H9 (cell line): ENCODE data around the gene CPNE5. TPM values are rescaled to one million over a fixed set of nuclear protein-coding genes. Genes with fewer than 3 reads are reported as not detected.

ENCODE experiments used
- DNase-seq: peaks from one replicate; pipeline ENCODE4 v3.0.0-alpha.2; 2017
- H2AFZ ChIP-seq: one replicate; pipeline ENCODE4 v1.6.1; 2013; ENCODE audit warnings: mild to moderate bottlenecking, low read length, control low read depth, moderate library complexity
- H2AK5ac ChIP-seq: 2 replicates; pipeline ENCODE4 v1.6.1; 2013; ENCODE audit warnings: low read length, control low read depth, mixed read lengths; ENCODE audit not compliant: insufficient read length
- H2BK120ac ChIP-seq: one replicate; pipeline ENCODE4 v1.6.1; 2013; ENCODE audit warnings: low read depth, mild to moderate bottlenecking, low read length, control low read depth, inconsistent platforms; ENCODE audit not compliant: poor library complexity, severe bottlenecking
- H2BK12ac ChIP-seq: 2 replicates; pipeline ENCODE4 v1.6.1; 2013; ENCODE audit warnings: low read length, control low read depth, mixed read lengths, low read depth; ENCODE audit not compliant: insufficient read length
- H2BK15ac ChIP-seq: 2 replicates; pipeline ENCODE4 v1.6.1; 2013; ENCODE audit warnings: low read depth, low read length, control low read depth
- H2BK20ac ChIP-seq: one replicate; pipeline ENCODE4 v1.6.1; 2013; ENCODE audit warnings: low read depth, mild to moderate bottlenecking, low read length, control low read depth, inconsistent platforms; ENCODE audit not compliant: poor library complexity, severe bottlenecking
- H2BK5ac ChIP-seq: 2 replicates; pipeline ENCODE4 v1.6.1; 2013; ENCODE audit warnings: low read length, control low read depth, mixed read lengths; ENCODE audit not compliant: insufficient read length
- H3K14ac ChIP-seq: 2 replicates; pipeline ENCODE4 v1.6.1; 2013; ENCODE audit warnings: low read length, control low read depth; ENCODE audit not compliant: insufficient read depth
- H3K18ac ChIP-seq: 2 replicates; pipeline ENCODE4 v1.6.1; 2013; ENCODE audit warnings: low read depth, mild to moderate bottlenecking, mixed read lengths, low read length, control low read depth; ENCODE audit not compliant: insufficient read length
- H3K23ac ChIP-seq: 2 replicates; pipeline ENCODE4 v1.6.1; 2013; ENCODE audit warnings: low read length, control low read depth, mixed read lengths, low read depth; ENCODE audit not compliant: insufficient read length
- H3K23me2 ChIP-seq: 2 replicates; pipeline ENCODE4 v1.6.1; 2013; ENCODE audit warnings: low read depth, mild to moderate bottlenecking, mixed read lengths, low read length, control low read depth; ENCODE audit not compliant: insufficient read length, poor library complexity, severe bottlenecking
- H3K27ac ChIP-seq: 2 replicates; pipeline ENCODE4 v1.5.1; 2013; ENCODE audit warnings: low read length, control low read depth, mixed read lengths, low read depth; ENCODE audit not compliant: insufficient read length
- H3K27me3 ChIP-seq: 2 replicates; pipeline ENCODE4 v1.6.1; 2013; ENCODE audit warnings: low read length, control low read depth, inconsistent platforms; ENCODE audit not compliant: insufficient read depth
- H3K4ac ChIP-seq: 2 replicates; pipeline ENCODE4 v1.6.1; 2013; ENCODE audit warnings: low read depth, mild to moderate bottlenecking, control low read depth, inconsistent platforms, low read length, moderate library complexity
- H3K4me1 ChIP-seq: 2 replicates; pipeline ENCODE4 v1.6.1; 2013; ENCODE audit warnings: low read length, control low read depth, inconsistent platforms; ENCODE audit not compliant: insufficient read depth
- H3K4me2 ChIP-seq: 2 replicates; pipeline ENCODE4 v1.6.1; 2013; ENCODE audit warnings: low read length, control low read depth, mixed read lengths; ENCODE audit not compliant: insufficient read length, insufficient read depth
- H3K56ac ChIP-seq: 2 replicates; pipeline ENCODE4 v1.6.1; 2013; ENCODE audit warnings: low read depth, mild to moderate bottlenecking, mixed read lengths, low read length, control low read depth; ENCODE audit not compliant: insufficient read length
- H3K79me1 ChIP-seq: 2 replicates; pipeline ENCODE4 v1.6.1; 2013; ENCODE audit warnings: low read depth, mild to moderate bottlenecking, moderate library complexity, low read length, control low read depth, inconsistent platforms; ENCODE audit not compliant: insufficient read depth, poor library complexity, severe bottlenecking
- H3K79me2 ChIP-seq: 2 replicates; pipeline ENCODE4 v1.6.1; 2013; ENCODE audit warnings: low read length, control low read depth, inconsistent platforms; ENCODE audit not compliant: insufficient read depth
- H3K9ac ChIP-seq: 2 replicates; pipeline ENCODE4 v1.6.1; 2013; ENCODE audit warnings: low read length, control low read depth, mixed read lengths; ENCODE audit not compliant: insufficient read length; ENCODE audit errors: extremely low read depth
- H3K9me3 ChIP-seq: one replicate; pipeline ENCODE4 v1.6.1; 2013; ENCODE audit warnings: low read depth, low read length, inconsistent platforms; ENCODE audit not compliant: control insufficient read depth
- H3T11ph ChIP-seq: one replicate; pipeline ENCODE4 v1.6.1; 2013; ENCODE audit warnings: mild to moderate bottlenecking, low read length, control low read depth, inconsistent platforms
- H4K20me1 ChIP-seq: one replicate; pipeline ENCODE4 v1.6.1; 2013; ENCODE audit not compliant: control insufficient read depth, insufficient read length, insufficient read depth
- H4K5ac ChIP-seq: 2 replicates; pipeline ENCODE4 v1.6.1; 2013; ENCODE audit warnings: low read depth, mild to moderate bottlenecking, mixed read lengths, low read length, control low read depth; ENCODE audit not compliant: insufficient read length
- H4K8ac ChIP-seq: replicated peaks from 2 replicates; pipeline ENCODE4 v1.6.1; 2013; ENCODE audit warnings: low read length, control low read depth, mixed read lengths, low read depth; ENCODE audit not compliant: insufficient read length
- H4K91ac ChIP-seq: 2 replicates; pipeline ENCODE4 v1.6.1; 2013; ENCODE audit warnings: low read depth, mild to moderate bottlenecking, moderate library complexity, mixed read lengths, low read length, control low read depth; ENCODE audit not compliant: insufficient read length
- H3K27ac Mint-ChIP-seq, 3 experiments: 2 replicates in 2 of 3; 3 replicates in 1 of 3; pipeline ENCODE4 v1.8.0; 2020 to 2021; ENCODE audit warnings: mixed read lengths in 3 of 3, mild to moderate bottlenecking in 1 of 3, moderate library complexity in 1 of 3
- H3K27me3 Mint-ChIP-seq: 2 replicates; pipeline ENCODE4 v1.8.0; 2021; ENCODE audit warnings: low read depth, mild to moderate bottlenecking, moderate library complexity, mixed read lengths
- H3K36me3 Mint-ChIP-seq, 3 experiments: 2 replicates in 2 of 3; 3 replicates in 1 of 3; pipeline ENCODE4 v1.8.0; 2020 to 2021; ENCODE audit warnings: low read depth in 3 of 3, mixed read lengths in 3 of 3; ENCODE audit not compliant: insufficient read depth in 1 of 3
- H3K4me1 Mint-ChIP-seq, 2 experiments: 2 replicates each; pipeline ENCODE4 v1.8.0; 2020; ENCODE audit warnings: mixed read lengths in 2 of 2
- H3K4me3 Mint-ChIP-seq, 2 experiments: 2 replicates in 1 of 2; 3 replicates in 1 of 2; pipeline ENCODE4 v1.8.0; 2020 to 2021; ENCODE audit warnings: mild to moderate bottlenecking in 2 of 2, mixed read lengths in 2 of 2, moderate library complexity in 1 of 2
- H3K9me3 Mint-ChIP-seq, 2 experiments: 2 replicates in 1 of 2; 3 replicates in 1 of 2; pipeline ENCODE4 v1.8.0; 2020; ENCODE audit warnings: mild to moderate bottlenecking in 2 of 2, mixed read lengths in 2 of 2, moderate library complexity in 1 of 2
- WGBS: extraction: QIAGEN DNeasy Blood & Tissue Kit; methylation state at CpG from one replicate; pipeline ENCODE4 v1.1.7; 2013; ENCODE audit warnings: missing lambda C conversion rate, low lambda C conversion rate, mixed read lengths; ENCODE audit not compliant: insufficient read length; ENCODE audit errors: extremely low coverage; 5-methylcytosine and 5-hydroxymethylcytosine counted together
- total RNA-seq: library from RNA; stranded (reverse); gene quantifications from 2 replicates; pipeline ENCODE4 v1.2.1, GENCODE V29; 2021
- TF ChIP-seq, protein P1 (sequence below): fragments of 200-600 bp; sonication (generic); conservative IDR thresholded peaks from 3 replicates; pipeline ENCODE4 v1.8.0; 2021; ENCODE audit warnings: antibody characterized with exemption, mild to moderate bottlenecking

Gene CPNE5
- total RNA-seq, 1 experiment from 2014 or later, result 0.52 TPM

DNA sequence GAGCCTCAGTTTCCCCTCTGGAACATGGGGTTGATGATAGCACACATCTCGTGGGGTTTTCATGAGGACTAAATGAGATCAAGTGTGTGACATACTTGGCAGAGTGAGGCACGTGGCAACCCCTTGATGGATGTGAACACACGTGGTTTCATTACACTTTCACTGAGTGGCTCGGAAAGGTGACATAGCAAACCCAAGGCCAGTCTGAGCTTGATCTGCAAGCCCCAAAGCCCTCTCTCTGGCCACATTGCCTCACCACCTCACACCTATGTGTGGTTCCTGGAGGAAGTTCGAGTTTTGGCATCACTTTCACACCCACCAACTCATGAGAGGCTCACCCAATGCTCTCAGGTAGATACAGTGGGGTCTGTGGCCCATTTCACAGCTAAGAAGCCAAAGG is 60.0 kb downstream of the CPNE5 start:
- Histone ChIP-seq H2BK5ac (no peak overlapping the region), H2AK5ac (no peak overlapping the region), H2AFZ (no peak overlapping the region), H3K27me3 (no peaks in the 10 kb centered on the region), H3K23ac (no peak overlapping the region), H2BK120ac (no peak overlapping the region), H4K91ac (no peak overlapping the region), H2BK20ac (no peak overlapping the region), H4K8ac (no peak overlapping the region), H3K79me1 (no peaks in the 10 kb centered on the region), H4K20me1 (no peaks in the 10 kb centered on the region), H3K56ac (no peak overlapping the region), H3K23me2 (no peaks in the 10 kb centered on the region), H3K18ac (no peak overlapping the region), H3K9ac (no peak overlapping the region), H3K79me2 (no peaks in the 10 kb centered on the region), H2BK15ac (no peak overlapping the region), H3K14ac (no peak overlapping the region), H3K4me1 (no peaks in the 10 kb centered on the region; the same call in 1 of the 2 replicates), H3K9me3 (no peaks in the 10 kb centered on the region), H4K5ac (no peak overlapping the region), H3K27ac (no peak overlapping the region), H2BK12ac (no peak overlapping the region), H3K4me2 (no peak overlapping the region), H3K4ac (no peak overlapping the region), H3T11ph (no peak overlapping the region)
- Mint-ChIP-seq H3K27me3 (peaks cover 9% of the 10 kb centered on the region), H3K9me3 (no peaks in the 10 kb centered on the region; a peak in 2 of 5 replicates), H3K4me3 (no peak overlapping the region), H3K27ac (no peak overlapping the region; a peak in 1 of 7 replicates), H3K36me3 (peaks cover 0 to 2% (median 0%) of the 10 kb centered on the region in 3 experiments; a peak in 2 of 7 replicates), H3K4me1 (peaks cover 26 to 39% of the 10 kb centered on the region in 2 experiments)
- WGBS, result no CpG with 5 or more reads among the region's 5 CpGs
- DNase-seq, result no peak
- TF ChIP-seq, protein P1, sequence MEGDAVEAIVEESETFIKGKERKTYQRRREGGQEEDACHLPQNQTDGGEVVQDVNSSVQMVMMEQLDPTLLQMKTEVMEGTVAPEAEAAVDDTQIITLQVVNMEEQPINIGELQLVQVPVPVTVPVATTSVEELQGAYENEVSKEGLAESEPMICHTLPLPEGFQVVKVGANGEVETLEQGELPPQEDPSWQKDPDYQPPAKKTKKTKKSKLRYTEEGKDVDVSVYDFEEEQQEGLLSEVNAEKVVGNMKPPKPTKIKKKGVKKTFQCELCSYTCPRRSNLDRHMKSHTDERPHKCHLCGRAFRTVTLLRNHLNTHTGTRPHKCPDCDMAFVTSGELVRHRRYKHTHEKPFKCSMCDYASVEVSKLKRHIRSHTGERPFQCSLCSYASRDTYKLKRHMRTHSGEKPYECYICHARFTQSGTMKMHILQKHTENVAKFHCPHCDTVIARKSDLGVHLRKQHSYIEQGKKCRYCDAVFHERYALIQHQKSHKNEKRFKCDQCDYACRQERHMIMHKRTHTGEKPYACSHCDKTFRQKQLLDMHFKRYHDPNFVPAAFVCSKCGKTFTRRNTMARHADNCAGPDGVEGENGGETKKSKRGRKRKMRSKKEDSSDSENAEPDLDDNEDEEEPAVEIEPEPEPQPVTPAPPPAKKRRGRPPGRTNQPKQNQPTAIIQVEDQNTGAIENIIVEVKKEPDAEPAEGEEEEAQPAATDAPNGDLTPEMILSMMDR, result no peak
